ENCODE measurements around the gene CCDC47.
A peak's percentile ranks its signal among the peaks of the same experiment; 100 is the strongest.
"Not testable (repeated sequence)": the region's sequence is repeated elsewhere in the genome, so short reads cannot be mapped to it uniquely, and the experiment has no call there.

Gene CCDC47

DNA sequence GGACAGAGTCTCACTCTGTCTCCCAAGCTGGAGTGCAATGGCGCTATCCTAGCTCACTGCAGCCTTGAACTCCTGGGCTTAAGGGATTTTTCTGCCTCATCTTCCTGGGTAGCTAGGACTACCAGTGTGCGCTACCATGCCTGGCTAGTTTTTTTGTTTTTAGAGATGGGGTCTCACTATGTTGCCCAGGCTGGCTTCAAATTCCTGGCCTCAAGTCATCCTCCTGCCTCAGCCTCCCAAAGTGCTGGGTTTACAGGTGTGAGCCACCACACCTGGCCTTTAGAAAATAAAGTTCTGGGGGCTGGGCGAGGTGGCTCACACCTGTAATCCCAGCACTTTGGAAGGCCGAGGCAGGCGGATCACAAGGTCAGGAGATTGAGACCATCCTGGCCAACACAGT, 53.2 kb downstream of the CCDC47 start:
- not testable (repeated sequence) for DNase-seq

DNA sequence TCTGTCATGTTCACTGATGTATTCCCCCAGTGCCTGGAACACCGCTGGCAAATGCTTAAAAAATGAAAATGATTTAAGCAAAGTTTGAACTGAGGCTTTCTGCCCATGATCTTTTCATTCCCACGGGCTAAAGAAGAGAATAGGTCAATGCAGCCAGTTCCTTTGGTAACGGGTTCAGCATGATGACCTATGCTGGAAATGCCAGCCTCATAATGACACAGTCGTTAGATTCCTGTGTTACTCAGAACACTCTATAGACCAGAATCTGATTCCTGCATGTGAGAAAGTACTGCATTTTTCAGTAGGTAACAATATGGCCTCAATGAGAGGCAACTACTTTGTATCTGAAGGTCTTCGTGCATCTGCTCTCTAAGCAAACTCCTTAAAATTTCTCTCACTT, 54.4 kb downstream of the CCDC47 start:
- DNase-seq: no peak

DNA sequence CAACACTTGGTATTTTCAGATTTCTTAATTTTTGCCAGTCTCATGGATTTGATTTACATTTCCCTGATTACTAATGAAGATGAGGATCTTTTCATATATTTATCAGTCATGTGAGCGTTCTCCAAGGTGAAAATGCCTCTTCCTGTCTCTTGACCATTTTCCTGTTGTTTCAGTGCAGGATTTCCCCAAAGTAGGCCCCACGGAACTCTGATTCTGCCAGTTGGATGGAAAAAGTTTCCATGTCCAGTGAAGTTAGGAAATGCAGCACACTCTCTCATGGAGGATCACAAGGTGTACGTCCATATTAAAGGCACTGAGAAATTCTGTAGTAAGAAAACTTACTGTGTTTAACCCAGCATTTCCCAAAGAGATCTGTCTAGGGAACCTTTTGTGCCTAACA, 57.0 kb downstream of the CCDC47 start:
- no peak for DNase-seq

DNA sequence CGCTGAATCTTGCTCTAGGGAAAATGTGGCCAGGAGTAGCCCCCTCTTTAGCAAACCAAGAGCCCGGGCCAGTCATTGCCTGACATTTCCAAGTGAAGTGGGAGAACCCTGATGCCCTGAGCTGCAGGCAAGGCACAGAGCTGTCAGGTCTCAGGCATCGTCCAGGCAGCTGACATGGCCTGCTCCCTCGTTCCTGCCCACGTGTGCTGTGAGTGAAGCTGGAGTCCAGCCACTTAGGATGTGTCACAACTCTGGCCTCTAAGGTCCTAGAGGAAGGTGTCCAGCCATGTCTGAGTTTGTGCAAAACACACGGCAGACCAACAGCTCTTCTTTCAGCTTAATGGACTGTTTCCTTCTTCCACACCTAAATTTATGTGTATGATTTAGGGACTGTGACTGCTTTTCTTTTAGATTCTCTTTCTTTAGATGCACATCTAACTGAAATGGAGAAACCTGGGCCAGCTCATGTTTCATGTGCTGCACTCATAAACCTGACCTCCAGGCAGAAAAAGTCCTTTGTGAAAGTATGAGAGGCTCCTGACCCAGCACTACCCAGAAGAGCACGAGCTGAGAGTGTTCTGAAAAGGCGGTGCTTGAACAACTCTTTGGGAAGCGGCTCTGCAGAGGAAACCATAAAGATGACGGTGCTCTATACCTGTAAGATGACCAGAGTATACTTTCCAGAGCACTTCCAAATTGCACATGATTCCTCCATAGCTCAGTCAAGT, 58.7 kb downstream of the CCDC47 start:
- no peak for DNase-seq

DNA sequence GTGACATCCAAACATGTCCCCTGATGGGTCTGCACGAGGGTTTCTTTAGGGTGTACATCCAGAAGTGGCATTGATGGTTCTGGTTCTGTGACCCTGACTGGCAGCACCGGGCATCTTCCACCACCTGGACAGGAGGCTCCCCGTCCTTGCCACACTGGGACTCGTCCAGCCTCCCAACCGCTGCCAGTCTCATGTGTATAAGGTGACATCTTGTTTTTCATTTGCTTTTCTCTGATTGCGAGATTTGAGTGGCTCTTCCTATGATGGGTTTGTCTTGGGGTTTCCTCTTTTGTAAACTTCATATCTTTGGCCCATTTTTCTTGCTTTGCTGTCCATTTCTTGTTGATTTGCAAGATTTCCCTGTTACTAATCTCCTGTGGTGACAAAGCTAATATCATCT, 64.3 kb downstream of the CCDC47 start:
- no peak for DNase-seq

DNA sequence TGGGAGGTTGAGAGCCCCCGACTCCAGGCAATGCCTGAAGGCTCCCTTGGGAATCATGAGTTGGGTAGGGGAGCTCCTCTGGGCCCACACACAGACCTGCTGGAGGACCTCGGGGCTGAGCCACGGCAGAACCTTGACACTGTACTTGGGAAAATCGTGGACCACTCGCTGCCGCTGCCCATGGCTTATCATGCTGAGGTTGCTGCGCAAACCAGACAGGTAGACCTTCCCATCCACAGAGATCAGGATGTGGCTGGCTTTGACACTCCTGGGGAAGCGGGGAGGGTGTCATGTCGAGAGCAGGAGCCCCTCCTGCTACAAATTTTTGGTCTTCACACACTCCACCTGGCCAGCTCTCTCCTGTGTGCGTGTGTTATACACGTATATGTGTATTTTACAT, 66.2 kb downstream of the CCDC47 start:
- DNase-seq: peak; percentile 28 to 40

DNA sequence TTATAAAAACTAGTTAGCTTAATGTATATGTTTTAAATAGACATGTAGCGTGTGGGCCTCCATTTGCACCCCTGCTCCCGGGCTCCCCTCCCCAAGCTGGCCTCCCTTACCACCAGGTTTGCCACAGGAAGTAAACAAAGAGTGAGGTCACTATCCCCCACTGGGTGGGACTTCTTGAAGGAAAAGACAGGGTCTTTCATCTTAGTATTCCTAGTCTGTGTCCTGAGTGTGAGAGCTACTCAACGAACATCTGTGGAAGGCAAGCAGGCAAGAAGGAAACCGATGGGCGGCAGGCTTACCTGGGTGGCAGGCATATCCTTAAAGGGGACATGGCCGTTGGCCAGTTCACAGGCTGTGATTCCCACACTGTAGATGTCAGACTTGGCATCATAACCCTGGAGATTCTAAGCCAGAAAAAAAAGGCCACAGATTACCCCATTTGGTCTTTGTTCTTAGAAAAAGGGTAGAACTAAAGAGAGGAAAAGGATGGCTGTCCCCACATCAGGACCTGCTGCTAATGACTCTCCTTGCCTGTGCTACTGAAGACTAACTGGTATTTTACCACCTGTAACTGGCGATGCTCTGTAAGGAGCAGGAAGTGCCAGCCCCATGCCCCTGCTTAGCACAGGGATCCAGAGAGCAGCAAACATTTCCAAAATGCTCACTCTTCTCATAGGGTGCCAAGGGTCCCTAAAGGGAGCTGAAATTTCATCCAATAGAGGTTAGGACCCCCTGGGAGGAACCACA, 66.9 kb downstream of the CCDC47 start:
- no peak for DNase-seq

DNA sequence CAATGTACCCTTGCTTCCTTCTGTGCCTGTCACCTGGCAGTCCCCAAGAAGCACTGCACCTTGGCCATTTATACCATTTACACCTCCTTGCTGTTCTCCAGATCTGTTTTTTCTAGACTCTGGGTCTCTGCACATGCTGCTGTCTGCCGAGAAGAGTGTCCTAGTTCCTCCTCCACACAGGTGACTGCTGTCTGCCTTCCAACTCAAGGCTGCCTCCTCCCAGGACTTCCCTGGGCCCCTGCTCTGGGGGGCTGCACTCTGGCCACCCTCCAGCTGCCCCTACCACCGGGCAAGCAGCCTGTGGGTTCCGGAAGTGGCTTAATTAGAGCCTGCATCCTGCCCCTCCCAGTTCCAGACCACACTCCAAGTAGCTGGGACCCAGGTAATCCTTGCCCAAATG, 67.7 kb downstream of the CCDC47 start:
- DNase-seq: no peak

DNA sequence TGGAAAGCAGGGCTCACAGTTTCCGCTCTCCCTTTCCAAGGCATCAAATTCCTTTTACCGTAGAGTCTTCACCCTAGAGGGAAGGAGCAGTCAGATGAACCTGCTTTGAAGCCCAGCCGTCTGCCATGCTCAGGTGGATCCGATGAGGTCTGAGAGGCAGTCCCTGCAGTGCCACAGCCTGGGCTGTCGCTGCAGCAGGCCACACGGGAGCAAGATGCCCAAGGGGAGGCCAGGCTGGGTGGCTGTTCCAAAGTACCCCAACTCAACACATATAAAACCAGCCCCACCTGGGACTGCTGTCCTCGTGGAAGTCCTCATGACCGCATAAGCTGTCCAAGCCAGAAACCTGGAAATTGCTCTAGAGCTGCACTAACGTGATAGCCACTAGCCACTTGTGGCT, 68.6 kb downstream of the CCDC47 start:
- no peak for DNase-seq

DNA sequence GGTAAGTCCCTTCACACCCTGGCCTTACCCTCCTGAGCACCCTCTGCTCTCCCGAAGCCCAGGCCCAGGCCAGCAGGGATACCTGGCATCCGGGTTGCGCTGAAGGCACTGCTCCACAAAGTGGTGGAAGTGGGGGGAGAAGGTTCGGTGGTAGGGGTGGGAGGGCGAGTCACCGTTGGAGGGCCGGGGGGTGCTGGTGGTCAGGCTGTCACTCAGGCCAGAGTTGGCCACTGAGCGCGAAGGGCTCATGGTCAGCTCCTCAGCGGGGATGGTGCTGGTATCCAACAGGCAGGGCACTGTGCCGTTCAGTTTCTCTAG, 69.2 kb downstream of the CCDC47 start:
- DNase-seq: no peak

DNA sequence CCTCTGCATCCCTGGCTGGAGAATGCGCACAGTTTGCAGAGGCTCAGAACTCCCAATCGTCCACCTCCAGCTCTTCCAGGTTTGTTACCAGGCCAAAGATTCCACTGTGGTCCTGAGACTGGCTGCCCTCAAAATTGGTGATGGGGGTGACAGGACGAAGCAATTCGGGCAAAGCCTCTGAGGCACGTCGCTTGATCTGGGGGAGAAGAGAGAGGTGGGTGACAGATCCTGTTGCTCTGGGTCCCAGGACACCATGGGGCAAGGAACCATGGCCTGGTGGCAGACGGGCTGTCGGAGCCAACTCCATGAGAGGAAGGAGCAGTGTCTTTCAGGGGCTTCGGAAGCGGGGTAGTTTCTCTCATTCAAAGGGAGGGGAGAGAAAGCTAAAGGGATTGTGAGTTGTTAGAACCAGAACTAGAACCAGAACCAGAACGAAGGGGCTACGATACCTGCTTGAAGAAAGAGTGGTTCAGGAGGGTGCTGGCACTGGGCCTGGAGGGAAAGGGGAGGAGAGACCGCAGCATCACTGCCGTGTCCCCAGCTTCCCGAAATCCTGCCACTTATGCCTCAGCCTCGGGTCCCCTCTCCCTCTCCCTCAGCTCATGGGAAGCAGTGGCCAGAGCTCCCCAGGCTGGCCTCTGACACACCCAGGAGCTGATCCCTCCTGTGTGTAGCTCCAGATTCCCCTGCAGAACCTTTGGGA, 69.7 kb downstream of the CCDC47 start:
- no peak for DNase-seq

DNA sequence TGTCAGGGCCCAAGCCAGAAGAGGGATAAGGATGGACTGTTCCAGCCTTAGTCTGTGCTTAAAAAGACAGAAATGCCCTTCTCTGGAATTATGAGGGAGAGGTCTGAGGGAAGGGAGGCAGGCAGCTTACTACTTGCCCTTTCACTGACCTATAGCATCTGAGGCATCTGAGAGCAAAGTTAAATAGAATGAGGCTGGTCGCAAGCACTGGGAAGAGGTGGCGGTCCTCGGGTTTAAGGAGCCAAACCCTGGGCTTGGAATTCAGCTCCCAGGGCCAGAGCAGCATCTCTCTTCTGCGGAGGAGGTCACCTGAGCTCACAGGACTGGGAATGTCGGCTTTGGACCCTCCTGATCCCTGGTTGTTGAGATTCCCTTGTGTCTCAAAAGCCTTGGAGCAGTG, 70.4 kb downstream of the CCDC47 start:
- no peak for DNase-seq

DNA sequence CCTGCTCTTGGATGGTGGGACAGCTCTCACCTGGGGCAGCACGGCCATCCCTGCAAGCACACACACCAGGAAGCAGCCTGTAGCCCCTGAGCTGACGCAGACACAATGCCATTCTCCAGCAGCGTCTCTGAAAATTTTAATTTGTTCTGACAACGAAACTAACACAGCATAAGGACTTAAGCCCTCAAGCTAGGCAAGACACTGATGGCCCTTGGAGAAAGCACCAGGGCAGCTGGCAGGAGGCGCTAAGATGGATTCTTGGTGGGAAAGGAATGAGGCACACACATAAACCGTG, 70.7 kb downstream of the CCDC47 start:
- DNase-seq: no peak

DNA sequence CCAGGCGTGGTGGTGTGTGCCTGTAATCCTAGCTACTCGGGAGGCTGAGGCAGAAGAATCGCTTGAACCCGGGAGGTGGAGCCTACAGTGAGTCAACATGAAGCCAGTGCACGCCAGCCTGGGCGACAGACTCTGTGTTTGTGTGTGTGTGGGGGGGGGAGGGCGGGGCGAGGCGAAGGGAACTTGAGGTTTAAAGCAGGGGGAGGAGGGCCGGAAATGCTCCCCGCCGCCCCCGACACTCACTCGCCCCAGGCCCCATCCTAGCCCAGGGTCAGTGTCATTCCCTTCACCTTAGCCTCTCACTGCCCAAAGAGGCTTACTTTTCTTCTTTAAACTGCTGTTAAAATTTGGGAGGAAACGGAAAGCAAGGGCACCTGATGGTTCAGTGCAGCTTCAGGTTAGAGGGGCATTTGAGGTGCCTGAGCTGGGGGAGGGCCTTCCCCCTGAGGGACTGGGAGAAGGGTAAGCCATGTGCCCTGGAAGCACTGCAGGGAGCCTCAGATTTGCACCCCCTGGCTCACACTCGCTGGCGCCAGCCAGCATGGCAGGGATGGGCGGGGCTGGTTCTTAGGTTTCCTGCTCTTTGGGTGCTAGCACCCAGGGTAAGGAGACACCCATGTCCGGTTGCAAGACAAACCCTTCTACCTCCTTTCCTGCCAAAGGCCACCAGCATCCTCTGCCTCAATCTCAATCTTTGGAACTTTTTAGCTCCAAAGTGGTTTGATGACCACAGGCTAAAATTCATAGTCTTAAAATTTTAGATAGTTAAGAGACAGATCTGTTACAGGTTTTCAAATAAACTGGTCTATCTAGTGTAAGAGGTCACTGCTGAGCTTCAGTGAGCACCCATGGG, 71.3 kb downstream of the CCDC47 start:
- DNase-seq: peak; percentile 81 to 86

DNA sequence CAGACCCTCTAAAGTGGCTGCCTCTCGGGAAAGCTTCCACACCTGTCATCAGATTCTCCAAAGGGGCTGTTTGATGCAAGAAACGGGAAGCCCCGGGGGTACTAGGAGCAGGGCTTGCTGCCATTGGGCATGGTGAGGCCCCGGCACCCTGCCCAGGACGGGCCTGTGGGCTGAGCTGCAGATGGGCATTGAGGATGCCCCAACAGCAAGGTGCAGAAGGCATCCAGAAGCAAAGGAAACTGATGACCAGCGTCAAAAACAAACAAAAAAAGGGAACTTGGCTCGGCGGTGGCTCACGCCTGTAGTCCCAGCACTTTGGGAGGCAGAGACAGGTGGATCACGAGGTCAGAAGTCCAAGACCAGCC, 72.0 kb downstream of the CCDC47 start:
- DNase-seq: no peak

DNA sequence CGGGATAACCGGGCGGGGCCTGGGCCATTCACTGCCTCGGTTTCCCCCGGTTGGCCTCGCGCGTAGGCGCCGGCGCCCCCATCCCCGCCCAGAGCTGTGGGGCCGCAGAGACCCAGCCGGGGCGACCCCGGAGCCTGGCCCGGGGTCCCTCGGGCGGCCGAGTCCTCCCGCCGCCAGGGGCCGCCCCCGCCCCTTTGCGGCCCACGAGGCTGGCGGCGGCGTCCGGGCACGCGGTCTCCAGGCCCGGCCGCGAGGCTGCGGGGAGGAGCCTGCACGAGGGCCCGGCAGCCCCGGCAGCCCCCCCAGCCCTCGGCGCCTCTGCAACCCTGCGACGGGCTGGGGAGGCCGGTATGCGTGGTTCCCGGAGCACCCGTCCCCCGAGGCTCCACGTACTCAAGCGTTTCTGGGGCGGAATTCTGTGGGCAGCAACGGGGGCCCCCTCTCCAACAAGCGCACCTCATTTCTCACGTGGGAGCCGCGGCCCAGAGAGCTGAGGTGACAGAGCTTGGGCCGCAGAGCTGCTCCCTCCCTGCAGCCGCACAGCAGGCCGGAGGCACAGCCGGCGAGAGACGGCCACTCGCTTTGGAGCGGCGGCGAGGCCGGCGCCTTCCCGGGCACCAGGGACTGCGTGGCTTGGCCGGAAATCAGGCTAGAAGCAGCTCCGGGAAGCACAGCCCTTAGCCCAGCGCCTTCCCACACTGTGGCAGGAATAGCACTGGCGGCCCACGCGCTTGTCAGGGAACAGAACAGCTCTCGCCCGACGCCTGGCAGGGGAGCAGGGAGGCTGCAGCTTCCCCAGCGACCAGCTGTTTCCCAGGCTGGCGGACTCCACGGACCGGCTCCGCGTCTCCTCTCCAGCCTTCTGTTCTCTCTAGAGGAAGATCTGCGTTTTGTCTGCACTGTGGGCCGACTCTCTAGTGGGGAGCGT, 72.6 kb downstream of the CCDC47 start:
- DNase-seq: peak; percentile 55 to 59

DNA sequence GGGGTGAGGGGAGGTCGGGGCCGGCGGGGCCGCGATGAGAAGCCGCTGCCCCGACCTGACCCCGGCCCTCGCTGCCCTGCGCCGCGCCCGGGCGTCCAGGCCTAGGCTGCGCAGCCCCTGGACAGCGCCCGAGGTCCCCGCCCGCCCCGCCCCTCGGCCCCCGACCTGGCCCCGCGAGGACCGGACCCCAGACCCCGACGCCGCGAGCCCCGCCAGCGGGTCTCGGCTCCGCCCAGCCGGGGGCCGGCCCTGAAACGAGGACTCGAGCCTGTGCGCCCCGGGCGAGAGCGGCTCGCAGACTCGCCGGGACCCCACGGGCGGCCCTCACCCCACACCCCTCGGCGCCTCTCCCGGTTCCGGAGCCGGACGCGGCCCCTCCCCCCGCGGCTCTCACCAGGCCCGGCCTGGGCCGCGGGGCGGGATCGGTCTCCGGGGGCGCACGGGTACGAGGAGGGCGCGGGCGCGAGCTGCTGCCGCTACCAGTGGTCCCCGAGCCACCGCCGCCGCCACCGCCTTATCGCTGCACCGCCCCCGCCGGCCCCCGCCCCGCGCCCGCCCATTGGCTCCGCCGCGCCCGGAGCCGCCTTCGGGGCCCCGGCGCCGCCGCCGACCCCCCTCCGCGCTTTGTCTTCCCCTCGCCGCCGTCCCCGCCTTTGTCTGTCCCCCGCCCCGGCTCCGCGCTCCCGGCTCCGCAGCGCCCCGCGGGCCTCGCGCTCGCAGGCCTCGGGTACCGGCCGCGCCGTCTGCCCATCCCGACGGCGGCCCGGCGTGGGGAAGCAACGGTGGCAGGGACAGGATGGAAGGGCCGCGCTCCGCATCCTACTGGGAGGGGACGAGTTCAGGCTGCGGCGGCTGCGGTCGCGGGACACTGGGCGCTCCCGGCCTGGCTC, 73.5 kb downstream of the CCDC47 start, which contains the start of gene LIMD2:
Gene LIMD2, minus strand, starts transcription at position 488 of the 890 bp plus-strand sequence. CDS start 827 bp downstream, outside the sequence.
- peak; percentile 90 for DNase-seq

DNA sequence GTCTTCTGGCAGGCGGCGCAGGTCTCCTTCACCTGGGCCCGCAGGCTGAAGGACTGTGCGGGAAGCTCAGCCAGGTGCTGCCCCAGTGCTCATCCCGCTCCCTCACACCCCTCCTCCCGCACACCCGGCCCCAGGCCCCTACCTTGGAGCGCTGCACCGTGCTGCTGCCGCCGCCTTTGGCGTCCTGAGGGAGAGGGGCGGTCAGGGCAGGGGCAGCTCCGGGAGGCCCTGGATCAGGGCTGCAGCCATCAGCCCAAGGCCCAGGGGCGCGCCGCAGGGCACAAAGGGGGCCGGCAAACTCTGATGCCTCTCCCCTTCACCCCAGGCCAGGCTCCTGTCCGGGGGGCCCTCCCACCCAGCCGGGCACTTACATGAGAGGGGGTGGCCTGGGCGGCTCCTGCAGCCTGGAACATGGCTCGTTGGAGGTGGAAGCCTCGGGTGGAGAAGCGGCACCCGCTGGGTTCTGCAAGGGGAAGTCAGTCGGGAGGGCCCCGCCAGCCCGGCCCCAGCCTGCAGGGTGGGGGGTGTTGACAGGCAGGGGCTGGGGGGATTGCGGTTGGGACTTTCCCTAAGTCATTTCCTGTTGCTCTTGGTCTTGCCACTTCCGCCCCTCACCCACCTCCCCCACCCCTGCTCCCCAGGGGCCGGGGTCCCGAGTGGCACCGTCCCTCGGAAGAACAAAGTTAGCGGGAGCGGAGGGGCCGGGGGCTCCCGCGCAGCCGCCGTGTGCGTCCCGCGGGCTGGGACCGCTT, 74.3 kb downstream of the CCDC47 start:
- DNase-seq: peak; percentile 92 to 95

DNA sequence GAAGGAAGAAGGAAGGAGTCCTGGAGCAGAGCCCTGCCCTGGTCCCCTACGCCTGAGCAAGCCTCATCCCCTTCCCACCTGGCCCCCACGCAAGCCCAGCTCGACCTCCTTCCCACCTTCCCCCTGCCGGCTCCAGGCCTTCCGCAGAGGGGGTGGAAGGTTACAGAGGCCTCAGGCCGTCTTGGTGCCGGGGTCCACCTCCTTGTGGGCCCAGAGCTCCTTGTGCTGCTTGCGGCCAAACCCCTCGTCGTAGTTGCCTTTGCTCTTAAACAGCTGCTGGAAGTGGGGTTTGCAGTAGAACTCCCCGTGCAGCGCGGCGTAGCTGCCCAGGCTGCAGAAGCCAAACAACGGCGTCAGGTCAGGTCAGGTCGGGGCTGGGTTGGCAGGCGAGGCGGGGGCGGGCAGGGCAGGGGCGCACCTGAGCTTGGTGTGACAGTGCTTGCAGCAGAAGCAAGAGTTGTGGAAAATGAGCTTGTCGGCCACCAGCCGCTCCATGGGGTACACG, 75.0 kb downstream of the CCDC47 start:
- no peak for DNase-seq

Data from CD4-positive, alpha-beta T cell treated with Interleukin-1 beta for 1 hour (primary cell).